ENCODE results near the gene RNH1.

- TF ChIP-seq CTCF (IDR thresholded peaks at IDR 0.05) (no peak), POLR2AphosphoS5 (IDR thresholded peaks at IDR 0.05; ENCODE audit: low read depth, low read length) (no peak)
These were observed 33.6 kb downstream of the RNH1 start for GRCh38 chr11:473415-473814.

Measured in Panc1 (cell line).